SK-N-SH treated with all-trans-retinoic acid at 6 μM for 48 hours (cell line): ENCODE data around the gene ADK.

Experiments used
- ATAC-seq: fragments of 200-7000 bp; cut with Tn5 transposase; 3 replicates; pipeline ENCODE4 v1.9.1; 2020; ENCODE audit warnings: mild to moderate bottlenecking, moderate library complexity
- ARNTL ChIP-seq: fragments of 450-650 bp; formaldehyde crosslinking; IDR thresholded peaks from 2 replicates; pipeline ENCODE4 v1.5.0; 2020; ENCODE audit warnings: low read depth, mild to moderate bottlenecking, moderate library complexity, borderline replicate concordance
- BACH2 ChIP-seq: fragments of 250-450 bp; sonication (Bioruptor Pico); IDR thresholded peaks from 2 replicates; pipeline ENCODE4 v1.9.0; 2021; ENCODE audit warnings: mild to moderate bottlenecking, borderline replicate concordance
- CREB5 ChIP-seq: fragments of 250-450 bp; sonication (Bioruptor Pico); IDR thresholded peaks from 2 replicates; pipeline ENCODE4 v1.5.1; 2020; ENCODE audit warnings: low read depth, mild to moderate bottlenecking, moderate library complexity
- CSDC2 ChIP-seq: fragments of 250-450 bp; sonication (Bioruptor Pico); IDR thresholded peaks from 2 replicates; pipeline ENCODE4 v1.5.0; 2020; ENCODE audit warnings: mild to moderate bottlenecking, moderate library complexity
- CSRNP3 ChIP-seq: fragments of 250-450 bp; sonication (Bioruptor Pico); IDR thresholded peaks from 2 replicates; pipeline ENCODE4 v1.5.1; 2021; ENCODE audit warnings: mild to moderate bottlenecking, moderate library complexity
- ESRRG ChIP-seq: fragments of 250-450 bp; sonication (Bioruptor Pico); IDR thresholded peaks from 2 replicates; pipeline ENCODE4 v1.6.1; 2021; ENCODE audit warnings: mild to moderate bottlenecking
- GLIS3 ChIP-seq: fragments of 250-450 bp; sonication (Bioruptor Pico); IDR thresholded peaks from 2 replicates; pipeline ENCODE4 v1.5.0; 2020; ENCODE audit warnings: mild to moderate bottlenecking, moderate library complexity
- ISL1 ChIP-seq: fragments of 250-450 bp; sonication (Bioruptor Pico); IDR thresholded peaks from 2 replicates; pipeline ENCODE4 v2.1.2; 2022; ENCODE audit warnings: mild to moderate bottlenecking, moderate library complexity
- PATZ1 ChIP-seq: fragments of 250-450 bp; sonication (Bioruptor Pico); IDR thresholded peaks from 2 replicates; pipeline ENCODE4 v1.8.0; 2020; ENCODE audit warnings: mild to moderate bottlenecking, moderate library complexity, borderline replicate concordance
- POU6F1 ChIP-seq: fragments of 250-450 bp; sonication (Bioruptor Pico); IDR thresholded peaks from 2 replicates; pipeline ENCODE4 v1.8.0; 2021; ENCODE audit warnings: low read depth, mild to moderate bottlenecking, moderate library complexity, borderline replicate concordance
- RARB ChIP-seq: fragments of 250-450 bp; sonication (Bioruptor Pico); IDR thresholded peaks from 2 replicates; pipeline ENCODE4 v1.8.0; 2021; ENCODE audit warnings: mild to moderate bottlenecking, moderate library complexity
- SNAI2 ChIP-seq: fragments of 250-450 bp; sonication (Bioruptor Pico); IDR thresholded peaks from 2 replicates; pipeline ENCODE4 v1.5.0; 2020; ENCODE audit warnings: mild to moderate bottlenecking, moderate library complexity
- TSHZ2 ChIP-seq: fragments of 250-450 bp; sonication (Bioruptor Pico); IDR thresholded peaks from 2 replicates; pipeline ENCODE4 v1.5.0; 2020; ENCODE audit warnings: mild to moderate bottlenecking, moderate library complexity
- ZFP30 ChIP-seq: fragments of 450-650 bp; formaldehyde crosslinking; IDR thresholded peaks from 2 replicates; pipeline ENCODE4 v1.5.0; 2022; ENCODE audit warnings: mild to moderate bottlenecking, moderate library complexity
- ZNF565 ChIP-seq: fragments of 450-650 bp; formaldehyde crosslinking; conservative IDR thresholded peaks from 2 replicates; pipeline ENCODE4 v1.5.0; 2020; ENCODE audit warnings: low read depth, mild to moderate bottlenecking, moderate library complexity
- ZNF70 ChIP-seq: fragments of 450-650 bp; formaldehyde crosslinking; IDR thresholded peaks from 2 replicates; pipeline ENCODE4 v1.5.0; 2020; ENCODE audit warnings: mild to moderate bottlenecking, moderate library complexity
- ZNF8 ChIP-seq: fragments of 450-650 bp; formaldehyde crosslinking; IDR thresholded peaks from 2 replicates; pipeline ENCODE4 v1.5.0; 2020; ENCODE audit warnings: mild to moderate bottlenecking, moderate library complexity

Gene ADK

GRCh38 chr10:74255888-74256357, 104.9 kb downstream of the ADK start:
- ATAC-seq, result no peak
- TF ChIP-seq ZNF70 (no peak), ISL1 (CRISPR knock-in tag) (no peak), ARNTL (CRISPR knock-in tag) (no peak), POU6F1 (CRISPR knock-in tag) (no peak), CREB5 (CRISPR knock-in tag) (no peak), TSHZ2 (no peak), ZFP30 (CRISPR knock-in tag) (no peak), CSRNP3 (CRISPR knock-in tag) (no peak), ZNF8 (no peak), BACH2 (no peak), GLIS3 (CRISPR knock-in tag) (no peak)

- no peak for ATAC-seq
These were observed 111.8 kb downstream of the ADK start for GRCh38 chr10:74262856-74263255.

GRCh38 chr10:74263996-74264395, 113.0 kb downstream of the ADK start:
- TF ChIP-seq TSHZ2 (no peak), CSDC2 (no peak), ZNF8 (no peak), RARB (CRISPR knock-in tag) (no peak), ARNTL (CRISPR knock-in tag) (no peak), ZNF565 (CRISPR knock-in tag) (no peak), ZFP30 (CRISPR knock-in tag) (no peak), SNAI2 (CRISPR knock-in tag) (no peak), BACH2 (no peak), ZNF70 (no peak), GLIS3 (CRISPR knock-in tag) (no peak), PATZ1 (CRISPR knock-in tag) (no peak), POU6F1 (CRISPR knock-in tag) (no peak), CSRNP3 (CRISPR knock-in tag) (no peak), ESRRG (CRISPR knock-in tag) (no peak), CREB5 (CRISPR knock-in tag) (no peak)
- no peak for ATAC-seq

More at GRCh38 chr10:74262856-74263255, 111.8 kb downstream of the ADK start:
- TF ChIP-seq SNAI2 (CRISPR knock-in tag), result no peak
